Panc1 (cell line): ENCODE results near the gene FAM240B. TPM values are rescaled to one million over a fixed set of nuclear protein-coding genes. Genes with fewer than 3 reads are reported as not detected.

Experiments
- ATAC-seq: fragments of 200-7000 bp; cut with Tn5 transposase; 2 replicates; pipeline ENCODE4 v1.9.1; 2020; ENCODE audit warnings: mild to moderate bottlenecking, moderate library complexity
- BruUV-seq: library from RNA; stranded (reverse); fragments of 400-500 nt; replicated peaks from 2 replicates; lab custom pipeline; 2021; lab: Mats Ljungman, UMichigan
- CTCF ChIA-PET: fragments of 300-600 bp; sonication (Branson Sonifier 250); formaldehyde crosslinking; loops from one replicate; lab custom pipeline; 2022; ENCODE audit warnings: antibody characterized with exemption; lab: Charles Lee
- POLR2A ChIA-PET: fragments of 300-600 bp; sonication (Branson Sonifier 250); formaldehyde crosslinking; loops from one replicate; lab custom pipeline; 2022; ENCODE audit warnings: antibody characterized with exemption; lab: Charles Lee
- DNase-seq: peaks from one replicate; pipeline ENCODE4 v3.0.0-alpha.2; 2010; ENCODE audit warnings: low read depth, low spot score
- H3K27ac ChIP-seq: 2 replicates; pipeline ENCODE4 v1.5.1; 2011; ENCODE audit warnings: mild to moderate bottlenecking, low read length, inconsistent platforms
- H3K27me3 ChIP-seq: fragments of 200-500 bp; sonication (Bioruptor generic); 2 replicates; pipeline ENCODE4 v1.6.0; 2014; ENCODE audit warnings: low read length, inconsistent platforms; ENCODE audit not compliant: control insufficient read depth, insufficient read depth
- H3K36me3 ChIP-seq: fragments of 200-500 bp; sonication (Bioruptor generic); 2 replicates; pipeline ENCODE4 v1.5.1; 2014; ENCODE audit warnings: inconsistent platforms, mild to moderate bottlenecking, low read length, moderate library complexity; ENCODE audit not compliant: control insufficient read depth, insufficient read depth
- H3K4me1 ChIP-seq: 2 replicates; pipeline ENCODE4 v1.5.1; 2011; ENCODE audit warnings: inconsistent platforms, mild to moderate bottlenecking, low read length, moderate library complexity; ENCODE audit not compliant: control insufficient read depth, insufficient read depth
- H3K4me3 ChIP-seq, 2 experiments: 2 replicates each; pipeline ENCODE4 v1.5.1; 2011 to 2012; ENCODE audit warnings: low read depth in 2 of 2, low read length in 2 of 2, mild to moderate bottlenecking in 2 of 2, inconsistent platforms in 1 of 2, moderate library complexity in 1 of 2
- H3K9me3 ChIP-seq: fragments of 200-500 bp; sonication (Bioruptor generic); 2 replicates; pipeline ENCODE4 v1.5.1; 2014; ENCODE audit warnings: low read depth, mild to moderate bottlenecking, inconsistent platforms, low read length, moderate library complexity; ENCODE audit not compliant: control insufficient read depth, insufficient read depth
- CTCF ChIP-seq: fragments of 450-650 bp; IDR thresholded peaks from 2 replicates; pipeline ENCODE4 v1.5.1; 2017; ENCODE audit warnings: mild to moderate bottlenecking
- POLR2AphosphoS5 ChIP-seq: IDR thresholded peaks from 2 replicates; pipeline ENCODE4 v1.6.1; 2012; ENCODE audit warnings: mild to moderate bottlenecking, low read depth, low read length, moderate library complexity
- SIN3A ChIP-seq: IDR thresholded peaks from 2 replicates; pipeline ENCODE4 v1.6.1; 2012; ENCODE audit warnings: low read depth, mild to moderate bottlenecking, low read length, moderate library complexity, borderline replicate concordance; ENCODE audit not compliant: insufficient read depth
- TCF7L2 ChIP-seq: IDR thresholded peaks from 2 replicates; pipeline ENCODE4 v1.6.1; 2011; ENCODE audit warnings: mild to moderate bottlenecking, low read depth, low read length, inconsistent platforms
- in situ Hi-C: cut with HindIII; loops from 2 replicates; pipeline ENCODE4 v1.10.0; 2016; ENCODE audit warnings: low sequenced_read_pairs, low pct_unique_long_range_greater_than_20kb
- intact Hi-C: fragments of 100-400 bp; cut with micrococcal nuclease; formaldehyde crosslinking; loops from one replicate; pipeline ENCODE4 v1.10.0; 2022; ENCODE audit not compliant: unreplicated experiment
- total RNA-seq: library from RNA; stranded (reverse); gene quantifications from one replicate; pipeline ENCODE4 v1.2.1, GENCODE V29; 2021; ENCODE audit not compliant: unreplicated experiment
- TF ChIP-seq, protein P1 (sequence below), 2 experiments: IDR thresholded peaks; 2 replicates each; pipeline ENCODE4 v1.6.1; 2011 to 2012; ENCODE audit warnings: low read depth in 2 of 2, control low read depth in 1 of 2, low read length in 1 of 2, mild to moderate bottlenecking in 1 of 2, moderate library complexity in 1 of 2; ENCODE audit not compliant: insufficient read depth in 1 of 2

FAM240B gene
- total RNA-seq, 1 experiment from 2014 or later: not detected

DNA sequence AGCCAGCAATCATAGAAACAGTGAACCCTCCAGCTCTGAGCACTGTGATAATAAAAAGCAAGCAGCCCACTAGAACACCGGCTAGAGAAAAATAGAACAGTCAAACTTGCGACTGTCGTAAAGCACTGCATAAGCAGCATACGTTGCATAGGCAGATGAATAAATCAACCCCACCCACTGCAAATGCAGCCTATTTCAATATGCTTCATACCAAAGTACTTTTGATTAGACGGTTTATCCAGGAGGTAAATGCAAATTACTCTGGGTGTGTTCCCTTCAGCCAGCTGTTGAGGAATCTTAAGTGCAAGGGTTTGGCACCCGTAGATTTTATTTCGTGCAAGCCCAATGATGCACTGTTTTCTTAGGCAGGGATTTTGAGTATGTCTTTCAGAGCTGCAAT lies 67.4 kb downstream of the FAM240B start:
- no TSS peak for BruUV-seq
- DNase-seq: no peak
- no peak for ATAC-seq
- POLR2A ChIA-PET: interaction anchor here (0.6 kb wide), 1 partner anchor 33 kb away, joined by 3 read pairs; no protein-coding TSS in a partner anchor
- in situ Hi-C loops: no loop called here
- no peaks in the 10 kb centered on the region for H3K9me3 ChIP-seq
- CTCF ChIA-PET: interaction anchor here (1.2 kb wide), 1 partner anchor 20 kb away, joined by 6 read pairs; no protein-coding TSS in a partner anchor
- H3K36me3 ChIP-seq: no peaks in the 10 kb centered on the region
- no peaks in the 10 kb centered on the region for H3K27me3 ChIP-seq
- H3K4me1 ChIP-seq: no peaks in the 10 kb centered on the region
- no peak overlapping the region for H3K27ac ChIP-seq
- H3K4me3 ChIP-seq: no peak overlapping the region
- intact Hi-C loops: no loop called here
- TF ChIP-seq, protein P1, sequence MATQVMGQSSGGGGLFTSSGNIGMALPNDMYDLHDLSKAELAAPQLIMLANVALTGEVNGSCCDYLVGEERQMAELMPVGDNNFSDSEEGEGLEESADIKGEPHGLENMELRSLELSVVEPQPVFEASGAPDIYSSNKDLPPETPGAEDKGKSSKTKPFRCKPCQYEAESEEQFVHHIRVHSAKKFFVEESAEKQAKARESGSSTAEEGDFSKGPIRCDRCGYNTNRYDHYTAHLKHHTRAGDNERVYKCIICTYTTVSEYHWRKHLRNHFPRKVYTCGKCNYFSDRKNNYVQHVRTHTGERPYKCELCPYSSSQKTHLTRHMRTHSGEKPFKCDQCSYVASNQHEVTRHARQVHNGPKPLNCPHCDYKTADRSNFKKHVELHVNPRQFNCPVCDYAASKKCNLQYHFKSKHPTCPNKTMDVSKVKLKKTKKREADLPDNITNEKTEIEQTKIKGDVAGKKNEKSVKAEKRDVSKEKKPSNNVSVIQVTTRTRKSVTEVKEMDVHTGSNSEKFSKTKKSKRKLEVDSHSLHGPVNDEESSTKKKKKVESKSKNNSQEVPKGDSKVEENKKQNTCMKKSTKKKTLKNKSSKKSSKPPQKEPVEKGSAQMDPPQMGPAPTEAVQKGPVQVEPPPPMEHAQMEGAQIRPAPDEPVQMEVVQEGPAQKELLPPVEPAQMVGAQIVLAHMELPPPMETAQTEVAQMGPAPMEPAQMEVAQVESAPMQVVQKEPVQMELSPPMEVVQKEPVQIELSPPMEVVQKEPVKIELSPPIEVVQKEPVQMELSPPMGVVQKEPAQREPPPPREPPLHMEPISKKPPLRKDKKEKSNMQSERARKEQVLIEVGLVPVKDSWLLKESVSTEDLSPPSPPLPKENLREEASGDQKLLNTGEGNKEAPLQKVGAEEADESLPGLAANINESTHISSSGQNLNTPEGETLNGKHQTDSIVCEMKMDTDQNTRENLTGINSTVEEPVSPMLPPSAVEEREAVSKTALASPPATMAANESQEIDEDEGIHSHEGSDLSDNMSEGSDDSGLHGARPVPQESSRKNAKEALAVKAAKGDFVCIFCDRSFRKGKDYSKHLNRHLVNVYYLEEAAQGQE (IDR thresholded peaks at IDR 0.05; ENCODE audit: insufficient read depth in 1 of 2, low read depth in 2 of 2, low read length in 1 of 2): no peak
- TF ChIP-seq CTCF (no peak), SIN3A (no peak), TCF7L2 (no peak), POLR2AphosphoS5 (no peak)

DNA sequence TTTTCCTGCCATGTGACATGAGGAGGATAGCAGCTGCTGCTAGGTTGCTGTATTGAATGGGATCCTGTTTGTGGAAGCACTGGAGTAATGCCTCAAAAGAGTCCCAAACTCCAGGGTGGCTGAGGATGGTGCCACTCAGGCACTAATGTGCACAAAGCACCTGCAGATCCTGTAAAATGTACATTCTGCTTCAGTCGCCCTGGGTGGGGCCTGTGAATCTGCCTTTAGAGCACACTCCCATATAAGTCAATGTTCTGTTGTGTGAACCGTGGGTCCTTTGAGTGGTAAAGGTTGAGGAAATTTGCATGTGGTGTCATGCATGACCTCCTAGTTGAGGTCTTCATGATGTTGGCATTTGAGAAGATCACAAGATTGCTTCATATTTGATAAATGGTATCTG lies 67.9 kb downstream of the FAM240B start:
- no peak overlapping the region for H3K4me3 ChIP-seq
- ATAC-seq (no peak), DNase-seq (no peak)
- no peaks in the 10 kb centered on the region for H3K4me1 ChIP-seq
- in situ Hi-C loops: no loop called here
- H3K27ac ChIP-seq: no peak overlapping the region
- no peaks in the 10 kb centered on the region for H3K36me3 ChIP-seq
- BruUV-seq: no TSS peak
- CTCF ChIA-PET: interaction anchor here (1.2 kb wide), 1 partner anchor 20 kb away, joined by 6 read pairs; no protein-coding TSS in a partner anchor
- POLR2A ChIA-PET: no interaction called here
- H3K9me3 ChIP-seq: no peaks in the 10 kb centered on the region
- H3K27me3 ChIP-seq: no peaks in the 10 kb centered on the region
- no peak for TF ChIP-seq SIN3A
- no peak for TF ChIP-seq TCF7L2
- TF ChIP-seq, protein P1 (IDR thresholded peaks at IDR 0.05; ENCODE audit: insufficient read depth in 1 of 2, low read depth in 2 of 2, low read length in 1 of 2): no peak
- TF ChIP-seq POLR2AphosphoS5: no peak
- TF ChIP-seq CTCF: no peak
- intact Hi-C loops: no loop called here
